Lower lobe of right lung (tissue), 2 donors: ENCODE data around the gene TAGLN2. TPM values are rescaled to one million over a fixed set of nuclear protein-coding genes. Genes with fewer than 3 reads are reported as not detected.
A peak's percentile ranks its signal among the peaks of the same experiment; 100 is the strongest.

Source experiments
- ATAC-seq, 2 donors: fragments of 200-7000 bp; cut with Tn5 transposase; one replicate each; pipeline ENCODE4 v1.9.1; 2020 to 2022; ENCODE audit warnings: mild to moderate bottlenecking in 2 of 2, moderate library complexity in 2 of 2
- DNase-seq: peaks from one replicate; pipeline ENCODE4 v3.0.0-alpha.2; 2020
- H3K27ac ChIP-seq: fragments of 200-600 bp; one replicate; pipeline ENCODE4 v1.8.0; 2022
- H3K27me3 ChIP-seq: fragments of 200-600 bp; one replicate; pipeline ENCODE4 v1.8.0; 2022; ENCODE audit warnings: low read depth
- H3K36me3 ChIP-seq: fragments of 200-600 bp; one replicate; pipeline ENCODE4 v1.8.0; 2022; ENCODE audit warnings: mild to moderate bottlenecking
- H3K4me1 ChIP-seq: fragments of 200-600 bp; one replicate; pipeline ENCODE4 v1.8.0; 2022
- H3K4me3 ChIP-seq: fragments of 200-600 bp; one replicate; pipeline ENCODE4 v1.8.0; 2022; ENCODE audit warnings: mild to moderate bottlenecking
- H3K9me3 ChIP-seq: fragments of 200-600 bp; one replicate; pipeline ENCODE4 v1.8.0; 2022
- intact Hi-C: fragments of 100-400 bp; cut with DNase I; formaldehyde crosslinking; loops from one replicate; pipeline ENCODE4 v1.11.0; 2022
- total RNA-seq: library from RNA; stranded (reverse); fragmentation: NEBNext Ultra II Directional; extraction: Animal tissue kit (Norgen Biotek cat#: 25700); gene quantifications from one replicate; pipeline ENCODE4 v1.2.1, GENCODE V29; 2021
- TF ChIP-seq, protein P1 (sequence below): fragments of 200-600 bp; IDR thresholded peaks from one replicate; pipeline ENCODE4 v1.8.0; 2022; ENCODE audit warnings: antibody characterized with exemption, mild to moderate bottlenecking
- donor health status: DM: no; HTN: yes; CAD: no; lungs with severe emphysema.

The TAGLN2 gene
- total RNA-seq, 1 donor from 2014 or later: 451 TPM

DNA sequence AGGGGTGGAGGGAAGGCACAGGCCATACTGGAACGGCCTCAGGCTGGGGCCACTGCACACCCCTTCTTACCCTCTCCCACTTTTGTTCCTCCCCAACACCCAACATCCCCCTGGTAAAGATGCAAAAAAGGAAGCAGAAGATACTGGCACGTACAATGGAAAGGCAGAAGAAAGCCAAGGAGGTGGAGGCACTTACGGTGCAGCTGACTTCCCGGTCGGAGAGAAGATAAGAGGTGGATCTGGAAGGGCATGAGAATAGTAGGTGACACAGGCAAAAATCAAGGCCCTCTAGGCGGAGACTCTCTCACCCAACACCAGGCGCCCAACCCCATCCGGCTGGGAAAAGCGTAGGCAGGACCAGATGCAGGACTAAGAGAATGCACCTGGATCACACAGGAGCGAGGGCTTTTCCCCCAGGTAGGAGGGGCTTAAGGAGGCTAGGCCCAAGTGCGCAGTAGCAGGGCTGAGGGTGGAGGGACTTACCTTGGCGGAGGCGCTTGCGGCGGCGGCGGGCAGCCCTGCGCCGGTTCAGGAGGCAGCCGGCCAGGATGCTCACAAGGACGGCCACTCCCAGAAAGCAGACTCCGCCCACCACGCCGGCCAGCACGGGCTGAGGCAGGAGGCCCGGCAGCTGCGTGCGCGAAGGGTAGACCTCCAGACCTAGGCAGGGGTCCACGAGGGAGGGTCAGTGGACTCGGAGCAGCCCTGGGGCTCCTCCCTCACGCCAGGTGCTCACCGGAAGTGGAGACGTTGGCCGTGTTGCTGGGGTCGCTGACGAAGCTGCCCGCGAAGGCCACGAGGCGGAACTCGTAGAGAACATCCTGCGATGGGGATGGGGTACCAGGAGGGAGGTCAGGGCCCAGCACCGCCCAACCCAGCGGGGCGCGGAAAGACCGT is 4.1 kb upstream of the TAGLN2 start:
- no peak for DNase-seq
- no peak overlapping the region for H3K4me3 ChIP-seq

DNA sequence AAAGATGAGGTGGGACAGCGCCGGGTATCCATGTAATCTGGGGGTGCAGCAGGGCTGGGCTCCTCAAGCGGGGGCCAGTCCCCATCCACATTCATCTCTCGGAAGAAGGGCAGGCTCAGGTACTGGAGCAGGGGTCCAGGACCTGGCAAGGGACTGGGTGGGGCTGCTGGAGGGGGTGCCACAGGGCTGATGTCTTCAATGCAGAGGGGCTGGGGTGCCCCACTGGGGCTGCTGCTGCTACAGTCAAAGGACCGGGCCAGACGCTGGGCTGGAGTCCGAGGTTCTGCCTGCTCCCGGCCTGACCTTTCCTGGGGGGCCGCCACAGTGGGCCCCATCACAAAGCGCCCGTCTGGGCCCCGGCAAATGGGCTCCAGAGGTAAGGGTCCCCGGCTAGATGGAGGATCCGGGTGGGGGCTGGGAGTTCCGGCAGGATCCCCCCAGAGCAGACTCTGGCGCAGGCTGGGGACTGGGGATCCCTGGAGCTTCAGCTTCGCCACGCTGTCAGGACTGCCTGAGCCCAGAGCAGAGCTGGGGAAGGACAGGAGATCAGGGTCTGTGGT is 3.3 kb upstream of the TAGLN2 start:
- ATAC-seq (no peak), DNase-seq (no peak)
- no peaks in the 10 kb centered on the region for H3K9me3 ChIP-seq
- no peaks in the 10 kb centered on the region for H3K36me3 ChIP-seq
- peaks cover 11% of the 10 kb centered on the region for H3K4me1 ChIP-seq
- H3K27me3 ChIP-seq: no peaks in the 10 kb centered on the region
- intact Hi-C loops: no loop called here
- TF ChIP-seq, protein P1, sequence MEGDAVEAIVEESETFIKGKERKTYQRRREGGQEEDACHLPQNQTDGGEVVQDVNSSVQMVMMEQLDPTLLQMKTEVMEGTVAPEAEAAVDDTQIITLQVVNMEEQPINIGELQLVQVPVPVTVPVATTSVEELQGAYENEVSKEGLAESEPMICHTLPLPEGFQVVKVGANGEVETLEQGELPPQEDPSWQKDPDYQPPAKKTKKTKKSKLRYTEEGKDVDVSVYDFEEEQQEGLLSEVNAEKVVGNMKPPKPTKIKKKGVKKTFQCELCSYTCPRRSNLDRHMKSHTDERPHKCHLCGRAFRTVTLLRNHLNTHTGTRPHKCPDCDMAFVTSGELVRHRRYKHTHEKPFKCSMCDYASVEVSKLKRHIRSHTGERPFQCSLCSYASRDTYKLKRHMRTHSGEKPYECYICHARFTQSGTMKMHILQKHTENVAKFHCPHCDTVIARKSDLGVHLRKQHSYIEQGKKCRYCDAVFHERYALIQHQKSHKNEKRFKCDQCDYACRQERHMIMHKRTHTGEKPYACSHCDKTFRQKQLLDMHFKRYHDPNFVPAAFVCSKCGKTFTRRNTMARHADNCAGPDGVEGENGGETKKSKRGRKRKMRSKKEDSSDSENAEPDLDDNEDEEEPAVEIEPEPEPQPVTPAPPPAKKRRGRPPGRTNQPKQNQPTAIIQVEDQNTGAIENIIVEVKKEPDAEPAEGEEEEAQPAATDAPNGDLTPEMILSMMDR: no peak
- H3K4me3 ChIP-seq: no peak overlapping the region
- H3K27ac ChIP-seq: no peak overlapping the region

More for the DNA sequence above, 4.1 kb upstream of the TAGLN2 start:
- Histone ChIP-seq H3K27me3 (no peaks in the 10 kb centered on the region), H3K36me3 (no peaks in the 10 kb centered on the region), H3K27ac (no peak overlapping the region), H3K4me1 (peaks cover 11% of the 10 kb centered on the region), H3K9me3 (no peaks in the 10 kb centered on the region)
- ATAC-seq: no peak
- TF ChIP-seq, protein P1: no peak
- intact Hi-C loops: no loop called here

DNA sequence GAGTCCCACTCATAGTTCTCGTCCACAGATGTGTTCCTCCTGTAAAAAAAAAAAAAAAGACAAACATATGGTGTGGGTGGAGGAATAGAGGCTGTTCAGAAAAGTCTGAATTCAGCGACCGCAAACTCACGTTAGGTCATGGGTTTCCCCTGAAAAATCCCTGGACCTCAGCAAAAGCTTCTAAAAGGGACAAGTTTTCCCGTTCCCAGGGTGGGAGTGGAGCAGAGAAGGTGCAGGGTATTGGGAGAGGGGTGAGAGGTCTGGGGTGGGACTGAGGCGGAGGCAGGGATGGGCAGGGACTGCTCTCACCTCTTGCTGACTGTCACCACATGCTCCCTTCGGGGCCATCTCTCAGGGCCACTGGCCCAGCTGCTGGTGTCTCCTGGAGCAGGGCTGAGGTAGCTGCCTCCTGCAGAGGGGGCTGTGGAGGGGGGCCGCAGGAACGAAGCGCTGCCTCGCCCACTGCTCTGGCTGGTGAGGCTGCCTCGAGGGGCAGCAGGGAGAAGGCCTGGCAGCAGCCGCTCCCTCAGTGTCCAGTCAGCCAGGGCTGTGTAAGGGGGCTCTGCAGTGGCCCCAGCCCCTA is 2.6 kb upstream of the TAGLN2 start:
- Histone ChIP-seq H3K36me3 (no peaks in the 10 kb centered on the region), H3K27me3 (no peaks in the 10 kb centered on the region), H3K27ac (no peak overlapping the region), H3K4me1 (peaks cover 18% of the 10 kb centered on the region), H3K4me3 (no peak overlapping the region), H3K9me3 (no peaks in the 10 kb centered on the region)
- DNase-seq: no peak
- TF ChIP-seq, protein P1: no peak
- ATAC-seq: no peak
- intact Hi-C loops: no loop called here

DNA sequence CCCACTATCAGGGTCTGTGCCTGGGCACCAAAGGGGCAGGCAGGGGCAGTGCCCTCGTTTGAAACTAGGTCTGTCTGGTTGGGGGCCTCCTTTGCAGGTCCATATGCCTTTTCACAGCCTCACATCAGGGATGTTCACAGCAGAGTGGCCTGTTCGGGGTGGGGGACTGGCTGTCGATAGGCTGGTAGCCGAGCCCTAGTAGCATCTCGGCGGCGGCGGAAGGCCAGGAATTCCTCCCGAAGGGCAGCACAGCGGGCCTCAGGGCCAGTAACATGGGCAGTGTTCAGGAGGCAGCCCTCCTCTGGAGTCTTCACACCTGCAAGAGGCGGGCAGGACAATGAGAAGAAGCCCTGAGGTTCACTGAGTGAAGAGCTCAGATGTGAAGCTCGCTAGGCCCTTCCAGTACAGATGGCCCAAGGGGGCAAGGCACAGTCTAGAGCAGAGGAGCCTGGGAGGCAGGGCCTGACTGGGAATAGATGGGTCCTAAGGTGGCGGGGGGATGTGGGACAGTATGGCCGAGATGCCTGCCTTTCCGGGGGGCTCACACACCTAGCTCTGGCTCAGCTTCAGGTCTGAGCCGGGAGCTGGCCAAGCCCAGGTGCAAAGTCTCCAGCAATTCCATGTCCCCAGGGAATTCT is 2.0 kb upstream of the TAGLN2 start:
- DNase-seq (no peak), ATAC-seq (no peak)
- TF ChIP-seq, protein P1: no peak
- H3K9me3 ChIP-seq: no peaks in the 10 kb centered on the region
- H3K36me3 ChIP-seq: no peaks in the 10 kb centered on the region
- intact Hi-C loops: no loop called here
- H3K4me3 ChIP-seq: no peak overlapping the region
- peaks cover 24% of the 10 kb centered on the region for H3K4me1 ChIP-seq
- no peaks in the 10 kb centered on the region for H3K27me3 ChIP-seq
- no peak overlapping the region for H3K27ac ChIP-seq

DNA sequence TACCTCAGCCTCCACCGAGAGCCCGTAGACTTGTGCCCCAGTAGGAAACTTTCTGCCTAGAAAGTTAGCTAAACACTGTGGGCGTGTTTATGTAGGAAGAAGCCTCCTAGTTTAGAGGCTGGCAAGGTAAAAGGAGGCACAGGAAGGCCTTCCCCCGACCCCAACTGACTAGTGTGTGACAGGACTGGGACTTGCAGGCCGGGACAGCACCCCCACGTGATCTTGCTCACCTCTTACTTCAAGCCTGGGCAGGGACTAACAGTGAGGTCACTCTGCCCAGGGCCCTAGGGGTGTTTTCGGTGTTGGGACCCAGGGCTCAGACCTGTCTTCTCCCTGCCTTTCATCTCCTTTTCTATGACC is 392 bp upstream of the TAGLN2 start:
- Histone ChIP-seq H3K4me1 (peaks cover 40% of the 10 kb centered on the region), H3K27ac (peak overlapping the region; percentile 100), H3K36me3 (peaks cover 9% of the 10 kb centered on the region), H3K4me3 (peak overlapping the region; percentile 94), H3K9me3 (no peaks in the 10 kb centered on the region), H3K27me3 (no peaks in the 10 kb centered on the region)
- no peak for ATAC-seq
- DNase-seq: peak; percentile 63
- TF ChIP-seq, protein P1: no peak
- intact Hi-C loops: no loop called here
